NOMO-1 (cell line): ENCODE data around the gene COL9A3.
A peak's percentile ranks its signal among the peaks of the same experiment; 100 is the strongest.

Source experiments
- DNase-seq, 2 experiments: peaks; one replicate each; lab custom pipeline; 2025; ENCODE audit not compliant: unreplicated experiment in 2 of 2; lab: John Stamatoyannopoulos, UW

Gene COL9A3

GRCh38 chr20:62876902-62877816, 60.3 kb downstream of the COL9A3 start:
- DNase-seq, result no peak

DNA sequence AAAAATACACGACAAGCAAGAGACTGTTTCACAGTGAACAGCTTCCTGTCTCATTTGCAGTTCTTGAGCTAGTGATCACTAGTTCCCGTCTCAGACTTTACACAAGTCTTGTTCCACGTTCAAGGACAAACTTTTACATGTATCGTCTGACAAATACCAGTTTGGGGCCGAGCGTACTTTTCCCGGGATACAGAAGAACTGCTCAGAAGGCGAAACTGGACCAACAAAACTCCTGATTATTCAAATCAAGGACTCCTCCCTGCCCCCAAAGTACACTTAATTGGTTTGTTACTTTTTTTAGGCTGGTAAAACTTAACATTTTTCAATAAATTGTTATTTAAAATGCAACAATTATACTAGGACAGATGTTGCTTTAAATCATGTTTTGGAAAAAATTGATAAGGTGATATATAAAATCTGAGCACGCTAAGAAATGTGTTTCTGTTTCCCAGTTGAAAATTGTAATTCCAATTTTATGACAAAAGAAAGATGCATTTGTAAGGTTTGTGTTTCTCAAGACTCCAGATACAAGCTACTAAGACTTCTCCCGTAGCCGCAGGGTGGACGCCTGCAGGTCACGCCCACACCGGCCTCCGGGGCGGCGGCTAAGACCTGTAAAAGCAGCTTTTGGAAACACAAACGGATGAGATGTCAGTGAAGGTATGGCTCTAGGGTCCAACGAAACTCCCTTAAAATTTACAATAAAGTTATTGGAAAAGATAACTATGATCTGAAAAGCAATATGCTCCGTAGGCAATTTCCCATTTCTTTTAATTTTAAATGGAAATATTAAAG, 61.6 kb downstream of the COL9A3 start:
- DNase-seq, result no peak

- DNase-seq, result no peak
These were observed 62.7 kb downstream of the COL9A3 start for GRCh38 chr20:62879275-62880146.

GRCh38 chr20:62880147-62880934, 63.5 kb downstream of the COL9A3 start:
- no peak for DNase-seq

GRCh38 chr20:62880935-62881661, 64.2 kb downstream of the COL9A3 start:
- no peak for DNase-seq

DNA sequence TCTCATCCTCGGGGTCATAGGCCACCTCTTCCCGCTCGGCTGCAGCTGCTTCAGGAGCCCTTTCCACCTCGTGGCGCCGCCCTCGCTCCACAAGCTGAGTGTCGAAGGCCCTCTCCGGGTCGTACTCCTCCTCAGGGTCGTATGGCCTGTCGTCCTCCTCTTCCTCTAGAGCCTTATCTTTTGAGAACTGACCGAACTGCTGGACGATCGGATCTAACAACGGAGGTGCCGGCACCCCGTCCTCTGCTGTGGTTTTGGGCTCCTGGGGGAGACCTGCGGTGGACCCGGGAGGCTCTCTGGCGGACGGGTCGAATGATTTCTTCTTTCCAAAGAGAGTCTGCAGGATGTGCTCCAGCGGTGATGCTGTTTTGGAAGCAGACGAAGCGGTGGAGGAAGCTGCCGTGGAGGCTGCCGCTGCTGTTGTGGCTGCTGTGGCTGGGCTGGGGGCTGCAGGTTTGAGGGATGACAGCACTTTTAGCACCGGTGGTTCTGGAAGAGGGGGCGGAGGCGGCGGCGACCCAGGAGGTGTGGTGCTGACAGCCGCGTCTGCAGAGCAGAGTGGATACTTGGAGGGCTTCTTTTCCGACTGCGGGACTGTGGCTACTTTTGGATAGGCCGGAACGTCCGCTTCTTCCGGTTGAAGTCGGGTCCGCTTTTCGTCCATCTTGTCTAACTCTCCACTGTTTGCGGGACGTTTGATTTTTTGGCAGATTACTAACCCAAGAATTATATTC, 65.0 kb downstream of the COL9A3 start:
- no peak for DNase-seq

GRCh38 chr20:62882426-62882825, 65.6 kb downstream of the COL9A3 start:
- DNase-seq, result no peak

GRCh38 chr20:62884556-62884955, 67.7 kb downstream of the COL9A3 start:
- DNase-seq, result no peak

- DNase-seq, result no peak
These were observed 68.4 kb downstream of the COL9A3 start for GRCh38 chr20:62885046-62885895.

- DNase-seq, result no peak
These were observed 69.3 kb downstream of the COL9A3 start for GRCh38 chr20:62885896-62886708.

- DNase-seq, result no peak
These were observed 69.8 kb downstream of the COL9A3 start for GRCh38 chr20:62886709-62887058.

GRCh38 chr20:62887152-62887859, 70.5 kb downstream of the COL9A3 start:
- peak in 1 of 2 experiments; percentile 20 for DNase-seq

DNA sequence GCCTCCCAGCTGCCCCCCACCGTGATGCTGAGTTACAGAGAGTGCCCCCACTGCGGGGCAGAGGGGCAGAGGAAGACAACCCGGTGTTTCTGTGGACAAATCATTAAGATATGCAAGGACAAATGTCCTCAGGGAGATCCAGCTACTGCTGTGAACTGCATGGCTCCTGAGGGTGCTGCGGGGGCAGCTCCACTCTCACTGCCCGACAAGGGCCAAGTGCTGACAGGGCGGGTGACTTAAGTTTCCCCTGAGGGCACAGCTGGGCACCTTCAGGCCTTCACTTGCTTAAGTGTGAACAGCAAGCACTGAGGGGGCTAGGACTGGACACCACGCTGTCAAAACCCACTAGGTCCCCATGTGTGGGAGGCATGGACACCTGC, 71.0 kb downstream of the COL9A3 start:
- DNase-seq, result no peak

DNA sequence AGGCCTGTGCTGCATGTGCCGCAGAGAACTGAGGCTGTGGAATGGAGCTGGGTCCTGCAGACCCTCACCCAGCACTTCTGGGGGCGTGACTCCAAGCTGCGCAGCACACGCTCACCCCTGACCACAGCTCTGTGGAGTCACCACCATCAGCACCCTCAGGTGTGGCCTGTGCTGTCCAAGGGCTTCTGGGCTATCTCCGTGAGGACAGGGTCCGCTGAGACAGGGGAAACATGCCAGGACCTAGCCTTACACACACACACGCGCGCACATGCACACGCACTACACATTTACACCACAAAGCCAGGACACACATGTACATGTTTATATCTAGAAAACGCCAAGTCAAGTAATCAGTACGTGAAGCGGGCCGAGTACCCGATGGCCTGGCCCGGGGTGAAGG, 71.6 kb downstream of the COL9A3 start:
- no peak for DNase-seq

DNA sequence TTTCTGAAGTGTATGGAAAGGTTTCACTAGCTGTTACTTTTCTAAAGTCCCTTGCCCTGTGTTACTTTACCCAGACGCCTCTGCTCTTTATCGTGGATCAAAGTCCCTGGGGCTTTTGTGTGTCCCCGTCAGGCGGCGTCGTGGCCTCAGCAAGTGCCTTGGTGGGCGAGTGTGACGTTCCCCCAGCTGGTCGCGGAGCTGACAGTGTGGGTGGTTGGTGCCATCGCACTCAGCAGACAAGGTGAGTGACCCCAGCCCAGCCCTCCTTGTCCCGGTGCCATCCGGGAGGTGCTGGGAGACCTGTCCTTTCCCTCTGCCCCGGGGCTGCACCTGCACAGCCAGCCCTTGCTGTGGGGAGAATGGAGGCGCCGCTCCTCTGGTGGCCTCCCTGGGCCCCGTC, 72.1 kb downstream of the COL9A3 start:
- DNase-seq, result no peak

DNA sequence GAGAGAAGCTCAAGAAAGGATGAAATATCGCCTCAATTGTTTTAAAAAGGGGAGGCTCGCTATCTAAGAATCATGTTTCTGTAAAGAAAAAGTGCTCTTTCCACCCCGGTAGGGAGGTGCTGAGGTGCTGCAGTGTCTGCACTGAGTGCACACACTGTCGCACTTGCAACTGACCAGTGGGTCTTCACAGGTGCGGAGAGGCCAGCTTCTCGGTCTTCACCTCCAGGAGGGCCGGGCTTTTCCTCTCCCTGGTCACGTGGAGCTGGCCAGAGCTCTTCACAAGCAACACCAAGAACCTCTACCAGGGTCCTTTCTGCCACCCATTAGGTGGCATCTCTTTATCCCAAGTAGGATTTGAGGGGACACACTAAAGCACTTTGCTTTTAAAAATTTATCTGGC, 72.6 kb downstream of the COL9A3 start:
- no peak for DNase-seq

GRCh38 chr20:62889871-62890270, 73.0 kb downstream of the COL9A3 start:
- no peak for DNase-seq
